Choroid plexus epithelial cell (primary cell): ENCODE data around the gene KATNBL1.

Source experiments
- DNase-seq: peaks from one replicate; pipeline ENCODE4 v3.0.0-alpha.2; 2010; ENCODE audit warnings: low read depth
- H3K4me3 ChIP-seq: 2 replicates; pipeline ENCODE4 v1.5.1; 2011; ENCODE audit warnings: low read depth, mild to moderate bottlenecking, control low read depth, low read length, moderate library complexity
- TF ChIP-seq, protein P1 (sequence below): conservative IDR thresholded peaks from 2 replicates; pipeline ENCODE4 v1.5.1; 2011; ENCODE audit warnings: low read depth, mild to moderate bottlenecking, control low read depth, inconsistent platforms, low read length, moderate library complexity

KATNBL1 gene

DNA sequence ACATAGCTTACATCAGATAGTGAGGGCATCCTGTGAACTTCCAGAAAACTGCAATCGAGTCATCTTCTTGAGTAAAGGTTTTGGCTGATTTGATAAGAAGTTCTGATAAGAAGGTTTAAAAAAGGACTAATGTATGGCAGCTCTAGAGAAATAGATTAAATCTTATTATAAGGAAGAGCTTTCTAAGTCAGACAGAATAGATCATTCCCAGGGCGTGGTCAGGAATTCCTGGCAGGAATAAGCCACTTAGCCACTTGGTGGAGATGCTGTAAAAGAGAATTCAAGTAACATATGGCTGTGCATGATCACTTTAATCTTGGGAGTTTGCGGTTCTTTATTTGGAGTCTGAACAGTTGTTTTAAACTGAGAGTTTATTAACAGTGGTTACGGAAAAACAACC is 90.6 kb downstream of the KATNBL1 start:
- TF ChIP-seq, protein P1, sequence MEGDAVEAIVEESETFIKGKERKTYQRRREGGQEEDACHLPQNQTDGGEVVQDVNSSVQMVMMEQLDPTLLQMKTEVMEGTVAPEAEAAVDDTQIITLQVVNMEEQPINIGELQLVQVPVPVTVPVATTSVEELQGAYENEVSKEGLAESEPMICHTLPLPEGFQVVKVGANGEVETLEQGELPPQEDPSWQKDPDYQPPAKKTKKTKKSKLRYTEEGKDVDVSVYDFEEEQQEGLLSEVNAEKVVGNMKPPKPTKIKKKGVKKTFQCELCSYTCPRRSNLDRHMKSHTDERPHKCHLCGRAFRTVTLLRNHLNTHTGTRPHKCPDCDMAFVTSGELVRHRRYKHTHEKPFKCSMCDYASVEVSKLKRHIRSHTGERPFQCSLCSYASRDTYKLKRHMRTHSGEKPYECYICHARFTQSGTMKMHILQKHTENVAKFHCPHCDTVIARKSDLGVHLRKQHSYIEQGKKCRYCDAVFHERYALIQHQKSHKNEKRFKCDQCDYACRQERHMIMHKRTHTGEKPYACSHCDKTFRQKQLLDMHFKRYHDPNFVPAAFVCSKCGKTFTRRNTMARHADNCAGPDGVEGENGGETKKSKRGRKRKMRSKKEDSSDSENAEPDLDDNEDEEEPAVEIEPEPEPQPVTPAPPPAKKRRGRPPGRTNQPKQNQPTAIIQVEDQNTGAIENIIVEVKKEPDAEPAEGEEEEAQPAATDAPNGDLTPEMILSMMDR: no peak
- DNase-seq: peak; percentile 6

DNA sequence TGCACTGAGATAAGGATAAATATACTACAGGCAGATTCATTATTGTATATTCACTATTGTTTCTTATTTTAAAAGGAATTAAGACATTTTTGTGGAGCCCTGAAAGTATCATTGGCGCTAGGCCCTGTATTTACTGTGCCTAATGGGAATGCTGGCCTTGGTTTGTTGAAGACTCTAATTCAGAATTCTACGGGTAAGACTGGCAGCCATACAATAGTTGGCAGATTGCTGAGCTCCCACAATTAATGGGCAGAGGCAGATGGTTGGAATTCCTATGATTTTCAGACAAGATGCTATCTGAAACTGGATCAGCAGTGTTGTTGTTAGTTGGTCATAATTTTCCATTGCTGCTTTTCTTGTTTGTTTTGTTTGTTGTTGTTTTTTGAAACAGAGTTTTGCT is 93.3 kb downstream of the KATNBL1 start:
- DNase-seq: no peak
- TF ChIP-seq, protein P1: no peak
- H3K4me3 ChIP-seq: no peak overlapping the region

More for the DNA sequence above, 90.6 kb downstream of the KATNBL1 start:
- H3K4me3 ChIP-seq: no peak overlapping the region

DNA sequence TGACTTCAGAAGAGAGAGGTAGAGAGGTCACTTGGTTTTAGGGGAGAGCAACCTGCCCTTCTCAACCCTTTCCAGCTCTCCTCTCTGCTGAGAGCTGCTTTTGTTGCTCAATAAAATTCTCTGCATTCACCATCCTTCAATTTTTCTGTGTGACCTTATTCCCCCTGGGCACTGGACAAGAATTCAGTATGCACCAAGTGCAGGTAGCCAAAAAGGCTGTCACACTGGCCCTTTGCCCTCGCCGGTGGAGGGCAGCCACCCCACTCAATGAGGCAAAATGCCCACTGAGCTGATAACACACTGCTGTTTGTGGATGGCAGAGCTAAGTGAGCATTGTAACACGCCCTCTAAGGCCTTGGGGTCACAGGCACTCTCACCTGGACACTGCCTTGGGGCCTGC is 95.2 kb downstream of the KATNBL1 start:
- TF ChIP-seq, protein P1: no peak
- DNase-seq: no peak
- H3K4me3 ChIP-seq: no peak overlapping the region

DNA sequence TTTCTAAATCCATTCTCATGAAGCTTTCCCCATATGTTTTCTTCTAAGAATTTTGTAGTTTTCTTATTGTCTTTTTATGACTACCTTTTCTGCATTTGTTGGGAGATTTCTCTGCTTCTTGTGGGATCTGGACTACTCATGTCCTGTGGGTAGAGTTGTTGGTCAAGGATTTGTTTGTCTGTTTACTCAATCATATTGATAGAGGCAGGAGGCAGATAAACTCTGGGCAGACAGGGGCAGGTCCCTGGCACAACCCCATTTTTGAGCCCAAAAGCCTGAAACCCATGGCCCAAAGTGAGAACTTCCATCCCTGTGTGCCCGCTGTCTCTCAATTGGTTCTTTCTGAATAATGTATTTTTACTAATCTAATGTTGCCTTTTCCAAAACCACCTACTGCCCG is 95.7 kb downstream of the KATNBL1 start:
- DNase-seq: no peak
- TF ChIP-seq, protein P1: no peak

DNA sequence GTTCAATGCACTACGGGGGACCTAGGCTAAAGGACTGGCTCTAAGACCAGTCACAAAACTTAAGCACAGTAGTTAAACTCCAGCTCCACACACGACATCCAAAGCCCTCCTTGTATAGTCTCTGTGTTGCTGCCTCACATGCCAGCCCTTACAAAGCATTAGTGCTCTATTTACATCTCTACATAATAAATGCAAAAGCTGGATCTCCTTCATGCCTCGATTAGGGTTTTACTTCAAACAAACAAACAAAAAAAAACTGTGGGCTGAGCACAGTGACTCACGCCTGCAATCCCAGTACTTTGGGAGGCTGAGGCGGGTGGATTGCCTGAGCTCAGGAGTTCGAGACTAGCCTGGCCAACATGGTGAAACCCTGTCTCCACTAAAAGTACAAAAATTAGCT is 98.4 kb downstream of the KATNBL1 start:
- TF ChIP-seq, protein P1: no peak

More for the DNA sequence above, 95.7 kb downstream of the KATNBL1 start:
- no peak overlapping the region for H3K4me3 ChIP-seq

DNA sequence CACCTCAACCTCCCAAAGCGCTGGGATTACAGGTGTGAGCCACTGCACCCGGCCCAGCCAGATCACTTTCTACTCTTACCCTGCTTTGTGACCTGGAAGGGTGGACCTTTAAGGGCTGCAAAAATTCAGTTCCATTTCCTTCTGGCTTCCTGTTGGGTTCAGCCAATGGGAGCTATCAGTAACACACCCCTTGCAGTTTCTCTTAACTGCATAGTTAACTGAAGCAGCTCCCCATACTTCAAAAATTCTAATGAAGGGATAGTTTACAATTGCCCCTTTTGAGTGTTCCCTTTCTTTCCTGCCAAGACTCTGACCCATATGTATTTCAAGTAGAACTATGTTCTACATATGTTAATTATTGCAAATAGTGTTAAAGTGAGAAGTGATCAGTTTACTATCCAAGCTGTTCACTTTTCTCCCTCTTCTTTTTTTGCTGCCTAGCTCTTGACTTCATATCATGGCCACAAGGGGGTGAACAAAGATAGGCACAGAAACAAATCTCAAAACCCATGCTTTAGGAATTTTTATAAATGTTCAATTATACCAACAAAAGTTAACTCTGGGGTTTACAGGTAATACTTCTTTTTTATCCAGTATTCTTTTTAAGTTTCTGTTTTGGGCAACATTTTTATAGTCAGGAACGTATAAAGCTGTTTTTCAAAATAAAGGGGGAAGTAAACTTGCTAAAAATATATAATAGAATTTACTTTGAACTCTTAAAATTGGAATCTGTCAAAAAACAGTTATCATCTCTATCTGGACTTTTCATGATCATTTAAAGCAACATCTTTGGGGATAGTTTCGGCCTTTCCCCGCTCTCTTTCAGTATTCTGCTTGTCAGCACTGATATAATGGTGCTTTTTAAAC is 99.9 kb downstream of the KATNBL1 start:
- H3K4me3 ChIP-seq: no peak overlapping the region
- DNase-seq: peak; percentile 77
- TF ChIP-seq, protein P1: peak; percentile 74

More for the DNA sequence above, 98.4 kb downstream of the KATNBL1 start:
- no peak overlapping the region for H3K4me3 ChIP-seq
- DNase-seq: no peak

DNA sequence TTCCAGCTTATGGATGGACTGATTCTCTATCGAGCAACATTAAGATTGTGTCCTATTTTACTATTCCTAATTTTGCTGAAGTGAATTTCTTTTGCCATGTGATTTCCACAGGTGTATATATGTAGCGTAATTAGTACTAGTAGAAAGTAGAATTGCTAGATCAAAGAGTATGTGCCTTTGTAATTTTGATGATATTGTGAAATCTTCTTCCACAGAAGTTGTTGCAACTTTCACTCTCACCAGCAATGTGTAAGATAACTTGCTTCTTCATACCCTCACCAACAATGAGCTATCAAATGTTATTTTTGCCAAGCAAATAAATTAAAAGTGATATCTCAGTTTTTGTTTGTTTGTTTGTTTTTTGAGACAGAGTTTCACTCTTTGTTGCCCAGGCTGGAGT is 102.6 kb downstream of the KATNBL1 start:
- TF ChIP-seq, protein P1: no peak
- H3K4me3 ChIP-seq: no peak overlapping the region
- DNase-seq: no peak
